Measurements from ENCODE around the gene LONRF3. TPM values are rescaled to one million over a fixed set of nuclear protein-coding genes. Genes with fewer than 3 reads are reported as not detected.

Gene LONRF3
- total RNA-seq, result under 0.01 and 0.33 TPM in 2 replicates

GRCh38 chrX:118974088-118974907, at the start of gene LONRF3:
TSS of gene LONRF3 (plus strand) at chrX:118974618. CDS start at chrX:118974781, 163 bp downstream.

Other genes starting within 250 kb of the LONRF3 start
- 56.2 and 65.7 TPM in 2 replicates for gene IL13RA1, start 247.0 kb upstream of the LONRF3 start, total RNA-seq
- gene ZCCHC12, start 150.8 kb upstream of the LONRF3 start, total RNA-seq, result not detected in 2 replicates
- not detected in 2 replicates for gene CT47C1, start 98.4 kb downstream of the LONRF3 start, total RNA-seq
- not detected in 2 replicates for gene KIAA1210, start 153.2 kb downstream of the LONRF3 start, total RNA-seq